Mesenchymal stem cell (in vitro differentiated cells and primary cell): ENCODE measurements around the gene LRRIQ1.

ENCODE experiments used
- DNase-seq: peaks from one replicate; pipeline ENCODE4 v3.0.0-alpha.2; 2013
- H2AFZ ChIP-seq: one replicate; pipeline ENCODE4 v1.6.1; 2013; ENCODE audit warnings: low read depth, mild to moderate bottlenecking, control low read depth, inconsistent platforms, low read length, moderate library complexity
- H2AK5ac ChIP-seq: 2 replicates; pipeline ENCODE4 v1.6.1; 2013; ENCODE audit warnings: low read length, moderate library complexity, mild to moderate bottlenecking, inconsistent platforms; ENCODE audit not compliant: severe bottlenecking
- H2BK120ac ChIP-seq: one replicate; pipeline ENCODE4 v1.6.1; 2013; ENCODE audit warnings: low read depth, mild to moderate bottlenecking, inconsistent platforms, low read length, moderate library complexity
- H2BK12ac ChIP-seq, 2 experiments: one replicate each; pipeline ENCODE4 v1.6.1; 2013; ENCODE audit warnings: inconsistent platforms in 2 of 2, low read length in 2 of 2, mild to moderate bottlenecking in 2 of 2, moderate library complexity in 2 of 2, control low read depth in 1 of 2
- H2BK15ac ChIP-seq: one replicate; pipeline ENCODE4 v1.6.1; 2013; ENCODE audit warnings: mild to moderate bottlenecking, low read depth, inconsistent platforms; ENCODE audit not compliant: poor library complexity, severe bottlenecking
- H2BK5ac ChIP-seq: 2 replicates; pipeline ENCODE4 v1.6.1; 2013; ENCODE audit warnings: low read depth, mild to moderate bottlenecking, low read length, control low read depth, inconsistent platforms; ENCODE audit not compliant: poor library complexity, severe bottlenecking
- H3K14ac ChIP-seq, 2 experiments: one replicate each; pipeline ENCODE4 v1.6.1; 2013; ENCODE audit warnings: inconsistent platforms in 2 of 2, low read length in 2 of 2, control low read depth in 1 of 2, mild to moderate bottlenecking in 1 of 2, moderate library complexity in 1 of 2
- H3K18ac ChIP-seq, 2 experiments: one replicate each; pipeline ENCODE4 v1.6.1; 2013; ENCODE audit warnings: inconsistent platforms in 2 of 2, low read length in 2 of 2, control low read depth in 1 of 2, low read depth in 1 of 2, mild to moderate bottlenecking in 1 of 2
- H3K23ac ChIP-seq, 2 experiments: one replicate each; pipeline ENCODE4 v1.6.1; 2013; ENCODE audit warnings: inconsistent platforms in 2 of 2, low read length in 2 of 2, mild to moderate bottlenecking in 2 of 2, moderate library complexity in 2 of 2, control low read depth in 1 of 2
- H3K27ac ChIP-seq: 2 replicates; pipeline ENCODE4 v1.5.1; 2013; ENCODE audit warnings: mild to moderate bottlenecking, moderate library complexity, low read length, control low read depth, inconsistent platforms; ENCODE audit not compliant: poor library complexity, severe bottlenecking
- H3K27me3 ChIP-seq, 2 experiments: 2 replicates each; pipeline versions ENCODE4 v1.6.1 to v1.7.0; 2013; ENCODE audit warnings: low read length in 2 of 2, mild to moderate bottlenecking in 2 of 2, moderate library complexity in 2 of 2, control low read depth in 1 of 2, inconsistent platforms in 1 of 2; ENCODE audit not compliant: control insufficient read depth in 1 of 2, insufficient read depth in 1 of 2
- H3K36me3 ChIP-seq, 2 experiments: 2 replicates each; pipeline versions ENCODE4 v1.6.1 to v1.7.0; 2013; ENCODE audit warnings: low read length in 2 of 2, control low read depth in 1 of 2, inconsistent platforms in 1 of 2, low read depth in 1 of 2, mild to moderate bottlenecking in 1 of 2; ENCODE audit not compliant: insufficient read depth in 2 of 2, control insufficient read depth in 1 of 2
- H3K4ac ChIP-seq, 2 experiments: one replicate each; pipeline ENCODE4 v1.6.1; 2013; ENCODE audit warnings: inconsistent platforms in 2 of 2, low read length in 2 of 2, mild to moderate bottlenecking in 2 of 2, moderate library complexity in 2 of 2, control low read depth in 1 of 2, low read depth in 1 of 2
- H3K4me1 ChIP-seq: 2 replicates; pipeline ENCODE4 v1.6.1; 2013; ENCODE audit warnings: low read depth, low read length, control low read depth; ENCODE audit not compliant: control insufficient read depth, insufficient read depth
- H3K4me2 ChIP-seq: 2 replicates; pipeline ENCODE4 v1.6.1; 2013; ENCODE audit warnings: low read length, mild to moderate bottlenecking, inconsistent platforms; ENCODE audit not compliant: poor library complexity, severe bottlenecking
- H3K4me3 ChIP-seq, 2 experiments: 2 replicates each; pipeline versions ENCODE4 v1.5.1 to v1.7.0; 2013; ENCODE audit warnings: low read length in 2 of 2, mild to moderate bottlenecking in 2 of 2, control low read depth in 1 of 2, low read depth in 1 of 2; ENCODE audit not compliant: insufficient read depth in 1 of 2
- H3K79me1 ChIP-seq: replicated peaks from 2 replicates; pipeline ENCODE4 v1.6.1; 2013; ENCODE audit warnings: mild to moderate bottlenecking, control low read depth, low read length, inconsistent platforms; ENCODE audit not compliant: poor library complexity, severe bottlenecking
- H3K9ac ChIP-seq: 2 replicates; pipeline ENCODE4 v1.7.0; 2013; ENCODE audit warnings: mild to moderate bottlenecking, low read length, moderate library complexity
- H3K9me3 ChIP-seq: 2 replicates; pipeline ENCODE4 v1.7.0; 2013; ENCODE audit warnings: mild to moderate bottlenecking, low read length; ENCODE audit not compliant: control insufficient read depth
- H4K8ac ChIP-seq: one replicate; pipeline ENCODE4 v1.6.1; 2013; ENCODE audit warnings: inconsistent platforms, mild to moderate bottlenecking, low read length, moderate library complexity
- H4K91ac ChIP-seq: one replicate; pipeline ENCODE4 v1.6.1; 2013; ENCODE audit warnings: mild to moderate bottlenecking, low read length, inconsistent platforms
- WGBS: methylation state at CpG from one replicate; pipeline ENCODE4 v1.1.7; 2013; ENCODE audit warnings: mixed read lengths; 5-methylcytosine and 5-hydroxymethylcytosine counted together

LRRIQ1 gene

GRCh38 chr12:85017618-85018017 is 18.5 kb upstream of the LRRIQ1 start:
- no peaks in the 10 kb centered on the region for H3K27me3 ChIP-seq
- no peak overlapping the region for H3K9ac ChIP-seq
- no peaks in the 10 kb centered on the region for H3K9me3 ChIP-seq
- no peak overlapping the region for H2BK120ac ChIP-seq
- DNase-seq, result no peak
- no peak overlapping the region for H4K8ac ChIP-seq
- H3K4me3 ChIP-seq, result no peak overlapping the region
- H3K4me1 ChIP-seq, result no peaks in the 10 kb centered on the region
- H2BK15ac ChIP-seq, result no peak overlapping the region
- no peak overlapping the region for H4K91ac ChIP-seq
- H2BK12ac ChIP-seq, result no peak overlapping the region
- H3K18ac ChIP-seq, result no peak overlapping the region
- no peak overlapping the region for H3K4ac ChIP-seq
- no peak overlapping the region for H2AFZ ChIP-seq
- H3K36me3 ChIP-seq, result no peaks in the 10 kb centered on the region
- H3K27ac ChIP-seq, result no peak overlapping the region
- no peaks in the 10 kb centered on the region for H3K79me1 ChIP-seq
- H3K14ac ChIP-seq, result no peak overlapping the region
- no peak overlapping the region for H3K23ac ChIP-seq
- no peak overlapping the region for H2AK5ac ChIP-seq
- H3K4me2 ChIP-seq, result no peak overlapping the region
- H2BK5ac ChIP-seq, result no peak overlapping the region

GRCh38 chr12:85018098-85018497 is 18.1 kb upstream of the LRRIQ1 start:
- no peak overlapping the region for H3K27ac ChIP-seq
- no peaks in the 10 kb centered on the region for H3K4me1 ChIP-seq
- no peak overlapping the region for H2BK12ac ChIP-seq
- no peak overlapping the region for H2AFZ ChIP-seq
- no peaks in the 10 kb centered on the region for H3K27me3 ChIP-seq
- H3K4me2 ChIP-seq, result no peak overlapping the region
- whole genome bisulfite sequencing, result no CpG with 5 or more reads among the region's 2 CpGs
- H3K4ac ChIP-seq, result no peak overlapping the region
- no peak overlapping the region for H2BK120ac ChIP-seq
- no peak overlapping the region for H4K8ac ChIP-seq
- DNase-seq, result no peak
- no peak overlapping the region for H3K4me3 ChIP-seq
- no peak overlapping the region for H2AK5ac ChIP-seq
- H4K91ac ChIP-seq, result no peak overlapping the region
- H3K9ac ChIP-seq, result no peak overlapping the region
- H2BK5ac ChIP-seq, result no peak overlapping the region
- H3K23ac ChIP-seq, result no peak overlapping the region
- H3K9me3 ChIP-seq, result no peaks in the 10 kb centered on the region
- H2BK15ac ChIP-seq, result no peak overlapping the region
- no peaks in the 10 kb centered on the region for H3K79me1 ChIP-seq
- no peaks in the 10 kb centered on the region for H3K36me3 ChIP-seq
- no peak overlapping the region for H3K14ac ChIP-seq
- H3K18ac ChIP-seq, result no peak overlapping the region

GRCh38 chr12:85029456-85029855 is 6.7 kb upstream of the LRRIQ1 start:
- no peak overlapping the region for H3K18ac ChIP-seq
- H4K8ac ChIP-seq, result no peak overlapping the region
- H2AFZ ChIP-seq, result no peak overlapping the region
- H3K4ac ChIP-seq, result no peak overlapping the region
- no peak overlapping the region for H3K14ac ChIP-seq
- no peaks in the 10 kb centered on the region for H3K79me1 ChIP-seq
- no peak overlapping the region for H2BK5ac ChIP-seq
- H3K27ac ChIP-seq, result no peak overlapping the region
- peak; percentile 43 for DNase-seq
- H3K27me3 ChIP-seq, result peaks cover 0 to 9% of the 10 kb centered on the region in 2 experiments
- no peaks in the 10 kb centered on the region for H3K4me1 ChIP-seq
- H3K4me2 ChIP-seq, result no peak overlapping the region
- no peak overlapping the region for H2BK120ac ChIP-seq
- H3K9ac ChIP-seq, result peak overlapping the region; percentile 40
- H4K91ac ChIP-seq, result no peak overlapping the region
- H3K23ac ChIP-seq, result no peak overlapping the region
- H2BK12ac ChIP-seq, result no peak overlapping the region
- H3K4me3 ChIP-seq, result no peak overlapping the region
- H3K36me3 ChIP-seq, result no peaks in the 10 kb centered on the region
- H3K9me3 ChIP-seq, result no peaks in the 10 kb centered on the region
- H2BK15ac ChIP-seq, result no peak overlapping the region
- no peak overlapping the region for H2AK5ac ChIP-seq

GRCh38 chr12:85036733-85037132 is 582 bp downstream of the LRRIQ1 start:
- DNase-seq, result no peak
- Histone ChIP-seq H4K91ac (no peak overlapping the region), H3K36me3 (no peaks in the 10 kb centered on the region), H2BK12ac (no peak overlapping the region), H3K79me1 (no peaks in the 10 kb centered on the region), H3K9me3 (no peaks in the 10 kb centered on the region), H2BK15ac (no peak overlapping the region), H3K4me2 (peak overlapping the region; percentile 88), H2AFZ (no peak overlapping the region), H3K9ac (peak overlapping the region; percentile 92), H3K14ac (no peak overlapping the region), H2AK5ac (no peak overlapping the region), H3K4me3 (peak overlapping the region in 1 of 2 experiments; percentile 92), H3K4ac (no peak overlapping the region), H3K18ac (no peak overlapping the region), H3K23ac (no peak overlapping the region), H2BK5ac (no peak overlapping the region), H2BK120ac (no peak overlapping the region), H3K4me1 (no peaks in the 10 kb centered on the region), H3K27ac (no peak overlapping the region), H4K8ac (no peak overlapping the region), H3K27me3 (peaks cover 0 to 6% of the 10 kb centered on the region in 2 experiments)
- WGBS, result 14% methylated on average over 2 of the region's 3 CpGs
